GM18505 (cell line): ENCODE measurements around the gene CELSR1.
"Not testable (repeated sequence)": the region's sequence is repeated elsewhere in the genome, so short reads cannot be mapped to it uniquely, and the experiment has no call there.

Experiments
- ATAC-seq: cut with Tn5 transposase; IDR thresholded peaks from one replicate; pipeline ENCODE4 v1.9.1; 2021; ENCODE audit not compliant: unreplicated experiment
- POLR2A ChIP-seq: IDR thresholded peaks from 4 replicates; pipeline ENCODE4 v1.6.1; 2011; ENCODE audit warnings: borderline replicate concordance; ENCODE audit not compliant: insufficient read depth, insufficient read length; ENCODE audit errors: extremely low read depth

The CELSR1 gene

DNA sequence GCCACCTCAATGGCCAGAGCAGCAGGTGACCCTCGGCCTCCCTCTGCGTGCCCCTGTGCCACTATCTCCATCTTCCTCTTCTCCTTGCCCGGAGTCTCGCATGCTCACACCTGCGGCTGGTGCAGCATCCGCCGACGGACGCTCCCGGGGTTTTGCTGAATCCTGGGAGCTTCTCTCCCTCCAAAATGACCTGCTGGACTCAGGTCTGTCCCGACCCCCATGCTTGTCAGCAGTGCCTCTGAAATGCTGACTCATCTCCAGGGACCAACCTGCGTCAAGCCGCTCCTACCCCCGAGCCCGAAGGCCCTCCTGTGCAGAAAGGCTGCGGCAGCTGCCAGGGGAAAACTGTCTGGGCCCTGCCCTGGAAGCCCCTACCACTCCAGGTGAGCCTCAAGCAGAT, 58.4 kb downstream of the CELSR1 start:
- TF ChIP-seq POLR2A = no peak
- ATAC-seq = no peak

DNA sequence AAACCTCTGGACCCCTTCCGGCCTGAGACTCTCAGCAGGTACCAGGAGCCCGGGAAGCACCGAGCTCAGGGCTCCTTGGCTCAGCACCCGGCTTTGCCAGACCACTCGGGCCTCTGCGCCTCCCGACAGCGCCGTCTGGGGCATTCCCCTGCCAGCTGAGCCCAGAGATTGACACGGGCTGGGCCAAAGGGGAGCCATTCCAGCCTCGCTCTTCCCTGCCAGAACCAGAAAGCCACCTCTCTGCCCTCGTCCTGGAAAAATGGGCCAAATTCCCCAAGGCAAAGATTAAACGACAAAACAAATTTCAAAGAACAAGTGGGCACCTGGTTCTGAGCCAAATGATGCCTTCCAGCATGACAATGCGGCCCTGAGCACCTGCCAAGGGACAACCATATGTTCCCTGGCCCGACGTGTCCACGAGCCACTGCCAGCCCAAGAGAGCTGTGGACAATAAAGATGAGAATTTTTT, 59.3 kb downstream of the CELSR1 start:
- no peak for ATAC-seq
- no peak for TF ChIP-seq POLR2A

DNA sequence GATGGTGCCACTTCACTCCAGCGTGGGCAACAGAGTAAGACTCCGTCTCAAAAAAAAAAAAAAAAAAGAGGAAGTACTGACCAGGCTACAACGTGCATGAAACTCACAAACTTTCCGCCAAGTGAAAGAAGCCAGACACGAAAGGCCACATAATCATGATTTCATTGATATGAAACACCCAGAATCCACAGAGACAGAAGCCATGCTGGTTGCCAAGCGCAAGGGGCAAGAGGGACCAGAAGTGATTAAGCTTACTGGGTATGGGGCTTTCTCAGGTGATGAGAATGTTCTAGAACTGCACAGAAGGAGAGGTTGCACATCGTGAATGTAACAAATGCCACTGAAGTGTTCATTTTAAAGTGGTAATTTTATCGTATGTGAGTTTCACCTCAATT, 60.9 kb downstream of the CELSR1 start:
- no peak for TF ChIP-seq POLR2A
- no peak for ATAC-seq

DNA sequence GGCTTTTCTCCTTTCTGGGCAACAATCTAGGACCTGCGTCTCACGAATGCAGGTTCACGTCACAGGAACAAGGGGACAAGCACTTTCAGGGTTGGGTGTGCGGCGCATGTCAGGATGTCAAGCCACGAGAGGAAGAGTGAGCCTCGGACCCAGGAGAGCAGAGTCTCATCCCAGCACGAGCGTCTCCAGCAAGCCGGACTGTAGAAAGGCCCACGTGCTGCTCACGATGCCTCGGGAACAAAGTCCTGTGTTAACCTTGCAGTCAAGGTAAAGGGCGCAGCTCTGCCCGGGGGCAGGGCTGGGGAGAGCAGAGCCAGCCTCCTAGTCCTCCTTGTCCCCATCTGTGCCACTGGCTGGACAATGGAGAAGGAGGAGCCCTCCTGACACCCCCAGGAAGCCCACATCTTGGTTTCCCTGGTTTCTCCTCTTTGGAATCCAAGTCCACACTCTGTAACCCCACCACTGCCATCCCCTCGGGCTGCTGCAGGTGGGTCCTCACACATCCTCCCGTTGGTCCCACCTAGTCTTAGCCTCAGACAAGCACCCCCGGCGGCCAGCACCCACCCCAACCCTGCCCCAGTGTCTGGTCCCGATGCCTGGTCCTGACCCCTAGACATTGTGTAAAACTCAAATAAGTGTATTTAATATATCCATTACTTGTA, 63.4 kb downstream of the CELSR1 start:
- TF ChIP-seq POLR2A = no peak
- no peak for ATAC-seq

DNA sequence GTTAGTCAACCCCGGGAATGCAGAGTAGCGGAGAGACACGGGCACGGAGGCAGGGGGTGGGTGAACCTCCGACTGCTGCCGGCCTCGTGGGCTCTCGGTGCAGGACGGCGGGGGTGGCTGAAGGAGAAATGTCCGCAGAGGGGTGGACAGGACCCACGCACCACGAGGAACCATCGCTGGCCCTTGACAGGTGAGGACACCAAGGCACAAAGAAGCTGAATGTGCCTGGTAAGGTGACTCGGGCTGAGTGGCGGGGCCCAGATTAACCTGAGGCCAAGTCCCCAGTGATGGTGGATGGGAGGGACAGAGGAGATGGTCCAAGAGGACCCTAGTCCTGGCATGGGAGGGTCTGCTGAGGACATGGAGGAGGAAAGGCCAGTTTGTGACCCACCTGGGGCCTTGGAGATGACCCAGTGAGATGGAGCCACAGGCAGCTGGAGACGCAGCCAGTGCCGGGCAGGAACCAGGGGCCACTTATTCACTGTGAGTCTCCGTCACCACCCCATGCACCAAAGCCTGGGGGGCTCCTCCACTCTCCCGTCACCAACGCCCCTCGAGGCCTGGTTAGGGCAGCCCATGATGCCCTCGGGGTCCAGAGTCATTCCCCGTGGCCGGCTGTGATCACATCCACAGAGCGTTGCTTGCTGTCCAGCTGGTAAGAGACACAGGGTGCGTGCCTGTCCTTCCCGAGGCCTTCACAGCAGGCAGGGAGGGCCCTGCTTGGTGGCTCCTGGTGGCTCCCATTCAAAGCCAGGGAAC, 64.2 kb downstream of the CELSR1 start:
- no peak for TF ChIP-seq POLR2A
- ATAC-seq = no peak

DNA sequence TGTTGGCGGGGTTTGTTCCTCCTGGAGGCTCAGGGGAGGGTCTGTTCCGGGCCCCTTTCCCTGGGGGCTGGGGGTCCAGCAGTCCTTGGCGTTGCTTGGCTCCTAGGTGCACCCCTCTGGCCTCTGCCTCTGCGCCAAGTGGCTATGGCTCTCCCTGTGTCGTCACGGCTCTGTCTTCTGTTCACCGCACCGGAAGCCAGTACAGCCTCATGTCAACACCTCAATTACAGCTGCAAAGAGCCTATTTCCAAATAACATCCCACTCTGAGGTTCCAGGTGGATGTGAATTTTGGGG, 64.8 kb downstream of the CELSR1 start:
- no peak for ATAC-seq
- TF ChIP-seq POLR2A = no peak

DNA sequence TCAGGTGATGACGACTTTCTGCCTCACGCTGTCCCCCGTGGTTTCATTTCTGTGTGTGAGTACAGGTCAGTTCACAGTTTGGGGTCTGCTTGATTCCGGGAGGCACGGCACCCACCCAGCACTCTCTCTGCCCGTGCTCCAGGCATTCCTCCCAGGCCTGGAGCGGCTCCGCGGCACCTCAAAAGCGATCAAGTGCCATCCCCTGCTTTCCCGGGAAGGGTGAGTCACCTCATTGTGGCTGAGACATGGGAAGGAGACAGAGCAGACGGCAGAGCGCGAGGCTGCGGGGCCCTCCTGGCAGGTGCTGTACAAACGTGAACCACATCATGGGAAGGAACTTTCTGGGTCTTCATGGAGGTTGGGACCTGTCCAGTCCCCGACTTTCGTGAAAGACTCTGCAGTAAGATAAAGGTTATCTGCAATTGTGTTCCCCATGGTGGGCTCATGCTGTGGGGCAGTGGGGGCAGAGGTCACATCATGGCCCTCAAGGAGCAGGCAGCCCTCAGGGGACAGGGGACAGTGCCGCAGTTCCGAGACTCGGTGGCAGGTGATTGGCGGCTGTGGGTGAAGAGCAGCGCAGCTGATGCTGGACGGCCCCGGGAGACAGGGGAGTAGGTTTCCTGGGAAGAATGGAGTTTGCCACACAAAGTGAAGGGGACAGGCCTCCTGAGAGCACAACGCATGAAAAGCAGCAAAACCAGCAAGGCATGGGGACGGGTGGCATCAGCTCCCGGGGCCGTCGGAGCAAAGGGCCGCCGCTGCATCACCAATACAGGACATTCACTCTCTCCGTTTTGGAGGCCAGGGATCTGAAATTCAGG, 65.3 kb downstream of the CELSR1 start:
- TF ChIP-seq POLR2A = no peak
- ATAC-seq = no peak

DNA sequence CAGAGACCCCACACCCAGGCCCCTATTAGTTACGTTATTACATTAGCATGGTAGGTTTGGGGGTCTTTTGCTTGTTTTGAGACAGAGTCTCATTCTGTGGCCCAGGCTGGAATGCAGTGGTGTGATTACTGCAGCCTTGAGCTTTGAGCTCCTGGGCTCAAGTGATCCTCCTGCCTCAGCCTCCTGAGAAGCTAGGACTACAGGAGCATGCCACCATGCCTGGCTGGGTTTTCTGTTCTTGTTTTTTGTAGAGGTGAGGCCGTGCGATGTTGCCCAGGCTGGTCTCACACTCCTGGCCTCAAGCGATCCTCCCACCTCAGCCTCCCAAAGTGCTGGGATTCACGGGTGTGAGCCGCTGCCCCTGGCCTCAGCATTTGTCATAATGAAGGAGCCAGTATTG, 66.1 kb downstream of the CELSR1 start:
- ATAC-seq = not testable (repeated sequence)

DNA sequence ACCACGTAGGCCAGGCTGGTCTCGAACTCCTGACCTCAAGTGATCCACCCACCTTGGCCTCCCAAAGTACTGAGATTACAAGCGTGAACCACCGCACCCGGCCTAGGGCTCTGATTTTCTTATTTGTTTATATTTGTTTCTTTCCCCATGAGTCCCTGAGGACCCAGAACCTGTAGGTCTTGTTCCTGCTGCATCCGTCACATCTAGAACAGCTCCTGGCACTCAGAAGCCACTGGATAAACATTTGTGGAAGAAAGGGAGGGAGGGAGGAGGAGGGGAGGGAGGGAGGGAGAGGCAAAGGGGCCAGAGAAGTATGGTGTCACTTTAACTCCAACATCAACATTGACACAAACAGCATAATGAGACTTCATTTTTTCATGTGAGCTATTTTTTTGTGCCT, 67.7 kb downstream of the CELSR1 start:
- no peak for TF ChIP-seq POLR2A
- ATAC-seq = no peak

DNA sequence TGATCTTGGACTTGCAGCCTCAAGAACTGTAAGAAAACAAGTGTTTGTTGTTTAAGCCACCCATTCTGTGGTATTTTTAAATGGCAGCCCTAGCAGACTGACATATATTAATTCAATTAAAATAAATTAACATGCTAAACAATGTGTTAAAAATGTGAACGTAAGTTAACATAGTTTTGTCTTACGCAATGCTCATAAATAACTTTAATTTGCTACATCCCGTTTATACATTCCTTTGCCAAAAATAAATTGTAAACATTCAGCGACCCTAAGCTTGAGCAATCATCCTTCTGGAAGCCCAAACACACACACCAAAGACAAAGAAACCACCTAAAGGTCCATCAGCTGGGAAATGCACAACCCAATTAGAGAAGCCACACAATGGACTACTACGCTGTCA, 70.4 kb downstream of the CELSR1 start:
- TF ChIP-seq POLR2A = no peak
- no peak for ATAC-seq

DNA sequence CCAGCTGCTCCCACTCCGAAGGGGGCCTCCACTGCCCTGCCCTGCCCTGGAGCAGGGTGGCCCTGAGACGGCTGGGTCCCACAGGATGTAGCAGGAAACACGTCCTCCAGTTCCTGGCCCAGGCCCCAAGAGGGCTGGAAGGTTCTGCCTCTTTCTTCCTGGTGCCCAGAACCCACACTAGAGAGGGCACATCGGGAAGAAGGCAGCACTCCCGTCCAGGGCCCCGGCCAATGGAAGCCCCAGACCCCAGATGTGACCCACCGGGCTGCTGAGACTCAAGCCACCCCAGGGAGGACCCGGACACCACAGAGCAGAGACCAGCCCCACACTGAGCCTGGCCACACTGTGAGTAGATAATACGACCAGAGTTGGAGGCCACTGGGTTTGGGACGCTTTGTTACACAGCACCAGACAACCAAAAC, 71.2 kb downstream of the CELSR1 start:
- ATAC-seq = no peak
- no peak for TF ChIP-seq POLR2A

DNA sequence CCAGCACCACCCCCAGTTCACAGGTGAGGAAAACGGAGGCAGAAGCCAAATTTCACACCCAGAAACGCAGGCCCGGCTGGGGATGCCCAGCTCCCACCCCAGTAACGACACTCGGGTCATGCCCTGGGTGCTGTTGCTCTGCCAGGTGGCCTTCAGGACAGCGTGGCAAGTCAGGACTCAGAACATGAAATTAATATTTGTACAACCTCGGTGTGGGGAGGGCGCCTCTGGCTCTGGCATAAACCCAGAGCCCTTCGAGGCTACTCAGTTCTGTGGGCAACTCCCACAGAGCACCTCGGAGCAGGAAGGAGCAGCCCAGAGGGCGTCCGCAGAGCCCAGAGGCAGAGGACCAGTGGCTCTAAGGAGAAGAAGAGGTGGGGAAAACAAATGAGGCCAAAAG, 71.6 kb downstream of the CELSR1 start:
- TF ChIP-seq POLR2A = no peak

DNA sequence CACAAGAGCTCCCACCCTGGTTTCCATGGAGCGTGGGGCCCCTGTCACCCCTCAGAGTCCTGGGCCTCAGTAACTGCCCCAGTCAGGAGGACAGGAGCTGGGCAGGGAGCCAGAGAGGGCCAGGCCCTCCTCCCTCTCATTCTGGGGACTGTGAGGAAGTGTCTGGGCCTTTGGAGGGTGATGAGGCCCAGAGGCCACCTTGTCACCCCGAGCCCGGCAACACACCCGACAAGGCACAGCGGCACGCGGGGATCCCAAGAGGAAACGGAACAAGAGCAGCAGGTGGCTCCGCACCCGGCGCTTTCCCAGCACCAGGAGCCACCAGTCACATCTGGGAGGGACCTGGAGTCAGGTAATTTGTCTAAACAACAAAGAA, 72.1 kb downstream of the CELSR1 start:
- no peak for TF ChIP-seq POLR2A
- ATAC-seq = no peak

More for the DNA sequence above, 71.6 kb downstream of the CELSR1 start:
- ATAC-seq = no peak
